ENCODE measurements around the gene ITGB6.

- no peak for TF ChIP-seq CHD7 (IDR thresholded peaks at IDR 0.05; ENCODE audit: insufficient replicate concordance, low read length)
- no peak for TF ChIP-seq CTCF (IDR thresholded peaks at IDR 0.05; ENCODE audit: control extremely low read depth in 1 of 3, insufficient read depth in 1 of 3, low read depth in 1 of 3, low read length in 3 of 3)
- TF ChIP-seq TAF1 (IDR thresholded peaks at IDR 0.05; ENCODE audit: low read depth, low read length): no peak
- TF ChIP-seq MAFK (IDR thresholded peaks at IDR 0.05; ENCODE audit: low read depth, low read length): no peak
- no peak for TF ChIP-seq MAX (IDR thresholded peaks at IDR 0.05)
- TF ChIP-seq ZNF274 (IDR thresholded peaks at IDR 0.05; ENCODE audit: borderline replicate concordance, extremely low read depth, low read length): no peak
- TF ChIP-seq TEAD4 (IDR thresholded peaks at IDR 0.05; ENCODE audit: low read depth, low read length): no peak
- no peak for TF ChIP-seq CBX8 (IDR thresholded peaks at IDR 0.05; ENCODE audit: borderline replicate concordance, low read depth, low read length)
- TF ChIP-seq EP300 (IDR thresholded peaks at IDR 0.05; ENCODE audit: borderline replicate concordance in 1 of 2, low read depth in 2 of 2, low read length in 2 of 2): no peak
- TF ChIP-seq TCF12 (IDR thresholded peaks at IDR 0.05; ENCODE audit: low read depth, low read length): no peak
- TF ChIP-seq BACH1 (IDR thresholded peaks at IDR 0.05; ENCODE audit: low read length): no peak
Measured at GRCh38 chr2:160132761-160133160, 67.3 kb downstream of the ITGB6 start.

All from H1 (cell line).